GM18511 (cell line): Measurements from ENCODE around the gene ZNF827.
A peak's percentile ranks its signal among the peaks of the same experiment; 100 is the strongest.

Experiments
- ATAC-seq: cut with Tn5 transposase; IDR thresholded peaks from one replicate; pipeline ENCODE4 v1.9.1; 2021; ENCODE audit warnings: mild to moderate bottlenecking, moderate library complexity; ENCODE audit not compliant: unreplicated experiment

ZNF827 gene, protein sequence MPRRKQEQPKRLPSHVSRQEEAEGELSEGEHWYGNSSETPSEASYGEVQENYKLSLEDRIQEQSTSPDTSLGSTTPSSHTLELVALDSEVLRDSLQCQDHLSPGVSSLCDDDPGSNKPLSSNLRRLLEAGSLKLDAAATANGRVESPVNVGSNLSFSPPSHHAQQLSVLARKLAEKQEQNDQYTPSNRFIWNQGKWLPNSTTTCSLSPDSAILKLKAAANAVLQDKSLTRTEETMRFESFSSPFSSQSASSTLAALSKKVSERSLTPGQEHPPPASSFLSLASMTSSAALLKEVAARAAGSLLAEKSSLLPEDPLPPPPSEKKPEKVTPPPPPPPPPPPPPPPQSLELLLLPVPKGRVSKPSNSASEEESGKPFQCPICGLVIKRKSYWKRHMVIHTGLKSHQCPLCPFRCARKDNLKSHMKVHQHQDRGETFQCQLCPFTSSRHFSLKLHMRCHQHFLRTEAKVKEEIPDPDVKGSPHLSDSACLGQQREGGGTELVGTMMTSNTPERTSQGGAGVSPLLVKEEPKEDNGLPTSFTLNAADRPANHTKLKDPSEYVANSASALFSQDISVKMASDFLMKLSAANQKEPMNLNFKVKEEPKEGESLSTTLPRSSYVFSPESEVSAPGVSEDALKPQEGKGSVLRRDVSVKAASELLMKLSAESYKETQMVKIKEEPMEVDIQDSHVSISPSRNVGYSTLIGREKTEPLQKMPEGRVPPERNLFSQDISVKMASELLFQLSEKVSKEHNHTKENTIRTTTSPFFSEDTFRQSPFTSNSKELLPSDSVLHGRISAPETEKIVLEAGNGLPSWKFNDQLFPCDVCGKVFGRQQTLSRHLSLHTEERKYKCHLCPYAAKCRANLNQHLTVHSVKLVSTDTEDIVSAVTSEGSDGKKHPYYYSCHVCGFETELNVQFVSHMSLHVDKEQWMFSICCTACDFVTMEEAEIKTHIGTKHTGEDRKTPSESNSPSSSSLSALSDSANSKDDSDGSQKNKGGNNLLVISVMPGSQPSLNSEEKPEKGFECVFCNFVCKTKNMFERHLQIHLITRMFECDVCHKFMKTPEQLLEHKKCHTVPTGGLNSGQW

GRCh38 chr4:145938618-145939440, at the start of gene ZNF827:
Gene ZNF827, minus strand, starts transcription at chr4:145938823. Its CDS starts 416 bp downstream, at chr4:145938407.
- ATAC-seq = peak; percentile 38

DNA sequence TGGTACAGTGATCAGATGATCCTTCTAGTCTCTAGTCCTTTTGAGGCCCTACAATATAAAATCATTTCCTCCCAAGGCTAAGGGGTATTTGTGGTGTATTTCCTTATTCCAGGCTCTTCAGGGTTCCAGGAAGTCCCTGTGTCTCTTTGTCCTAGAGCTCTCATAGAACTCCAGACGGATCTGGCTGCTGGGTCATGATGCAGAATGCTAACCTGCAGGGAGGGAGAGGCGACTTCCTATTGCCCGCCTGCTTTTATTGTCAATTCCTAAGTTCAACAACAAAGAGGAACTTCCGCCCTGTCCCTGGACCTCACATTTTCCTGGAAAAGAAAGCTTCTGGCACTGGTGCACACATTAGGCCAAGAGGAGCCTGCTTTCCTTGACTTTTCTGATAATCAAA, 45.9 kb upstream of the ZNF827 start:
- ATAC-seq = no peak

DNA sequence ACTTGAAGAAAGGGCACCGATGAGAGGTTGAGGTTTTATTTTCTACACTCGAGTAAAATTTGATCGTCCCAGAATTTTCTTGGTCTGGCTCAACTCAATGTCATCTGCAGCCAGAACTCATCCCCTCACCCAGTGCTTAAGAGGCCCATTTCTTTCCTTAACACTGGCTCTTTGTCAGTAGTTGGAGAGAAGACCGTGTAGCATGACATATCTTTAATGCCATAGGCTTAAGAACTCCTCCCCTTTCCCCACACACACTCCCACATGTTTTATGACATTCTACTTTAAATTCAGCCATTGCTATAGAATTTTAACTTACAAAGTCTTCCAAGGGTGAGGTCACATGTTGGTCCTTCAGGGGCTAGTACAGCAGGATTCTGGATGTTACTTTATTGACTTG, 44.2 kb upstream of the ZNF827 start:
- no peak for ATAC-seq

DNA sequence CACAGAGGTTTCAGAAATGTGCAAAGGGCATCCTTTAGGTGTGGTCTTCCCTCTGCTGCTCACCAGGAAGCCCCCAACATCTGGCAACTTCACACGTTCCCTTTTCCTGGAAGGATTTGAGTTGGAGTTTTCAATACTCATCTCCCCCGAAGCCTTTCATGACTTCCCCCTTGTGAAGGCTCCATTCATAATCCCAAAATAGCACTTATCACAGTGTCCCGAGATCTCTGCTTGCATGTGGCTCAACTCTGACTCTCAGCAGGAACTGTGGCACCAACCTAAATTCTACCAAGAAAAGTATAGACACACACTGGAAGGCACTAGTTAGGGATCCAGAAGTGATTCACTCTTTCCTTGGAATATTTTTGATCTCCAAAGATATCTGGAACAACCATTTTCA, 40.5 kb upstream of the ZNF827 start:
- ATAC-seq = no peak

- ATAC-seq = no peak
Measured at GRCh38 chr4:145976680-145977079, 38.1 kb upstream of the ZNF827 start.

- ATAC-seq = no peak
Measured at GRCh38 chr4:145960012-145960411, 21.4 kb upstream of the ZNF827 start.

DNA sequence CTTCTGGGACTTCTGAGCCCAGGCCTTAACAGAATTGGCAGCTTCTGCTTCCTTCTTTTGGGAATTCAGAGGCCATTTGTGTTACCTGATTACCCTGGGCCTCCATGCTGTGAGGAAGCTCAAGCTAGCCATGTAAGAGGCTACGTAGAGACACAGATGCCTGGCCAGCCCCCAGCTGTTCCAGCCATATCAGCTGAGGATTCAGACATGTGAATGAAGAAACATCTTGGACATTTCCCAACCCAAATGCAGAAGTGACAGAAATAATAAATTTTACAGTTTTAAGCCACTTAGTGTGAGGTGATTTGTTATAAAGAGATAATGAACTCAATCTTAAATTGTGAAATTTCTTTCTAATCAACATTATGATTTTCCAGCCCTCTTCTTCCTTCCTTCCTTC, 18.7 kb upstream of the ZNF827 start:
- ATAC-seq = no peak

DNA sequence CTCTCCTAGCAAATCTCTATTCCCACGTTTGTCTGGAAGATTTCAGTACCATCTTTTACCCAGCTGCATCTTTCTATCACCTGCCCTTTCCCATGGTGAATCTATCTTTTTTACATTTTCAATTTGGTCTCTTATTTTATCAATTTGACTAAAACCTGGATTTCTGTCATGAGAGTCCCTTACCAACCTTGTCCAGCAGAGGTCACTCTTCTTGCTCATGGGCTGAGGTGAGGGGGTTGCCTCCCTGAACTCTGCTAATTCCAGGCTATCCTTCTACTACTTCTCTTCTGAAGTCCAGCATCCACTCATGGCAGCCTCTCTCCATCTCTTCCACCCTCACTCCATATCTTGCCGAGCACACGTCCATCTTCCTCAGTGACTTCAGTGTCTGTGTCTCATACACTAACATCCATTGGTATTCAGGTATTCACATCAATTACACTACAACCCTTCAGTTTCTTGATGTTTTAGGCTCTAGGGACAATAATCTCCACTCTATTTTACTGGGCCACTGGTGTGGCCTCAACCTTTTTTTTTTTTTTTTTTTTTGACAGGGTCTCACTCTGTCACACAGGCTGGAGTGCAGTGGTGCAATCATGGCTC, 17.8 kb upstream of the ZNF827 start:
- peak; percentile 71 for ATAC-seq

DNA sequence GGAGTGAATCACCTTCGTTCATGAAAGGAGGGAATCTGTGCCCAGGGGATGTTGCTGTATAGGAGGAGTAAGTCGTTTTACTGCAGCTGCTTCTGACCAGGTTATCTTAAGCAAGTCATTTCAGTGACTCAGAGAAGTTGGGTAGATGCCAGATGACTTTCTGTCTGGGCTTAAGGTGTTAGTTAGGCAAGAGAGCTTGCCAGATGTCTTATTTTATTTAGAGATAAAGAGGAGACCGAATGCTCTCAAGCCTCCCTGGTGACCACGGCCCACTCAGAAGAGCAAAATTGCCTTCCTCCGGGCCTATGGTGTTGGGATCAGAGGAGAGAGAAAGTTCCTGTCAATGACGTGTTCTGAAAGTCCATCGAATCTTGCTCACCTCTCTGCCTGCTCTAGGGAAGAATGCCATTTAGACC, 16.3 kb upstream of the ZNF827 start:
- ATAC-seq = no peak

DNA sequence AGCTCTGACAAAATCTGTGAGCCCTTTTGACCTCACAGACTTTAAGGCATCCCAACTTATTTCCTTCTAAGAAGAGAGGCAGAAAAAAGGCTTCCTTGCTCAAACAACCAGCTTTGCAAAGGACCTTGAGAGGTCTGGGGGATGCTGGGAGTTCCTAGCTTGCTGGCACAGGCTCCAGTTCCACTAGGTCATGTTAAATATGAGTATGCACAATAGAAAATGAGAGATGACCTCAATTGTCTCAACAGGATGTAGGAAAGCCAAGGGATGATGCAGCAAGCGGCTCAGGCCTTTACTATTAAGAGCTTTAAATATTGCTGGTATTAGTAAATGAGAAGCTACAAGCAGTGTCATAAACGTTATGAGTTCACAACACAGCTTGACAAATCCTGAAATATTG, 13.3 kb upstream of the ZNF827 start:
- no peak for ATAC-seq

- no peak for ATAC-seq
Measured at GRCh38 chr4:145945431-145946155, 7.0 kb upstream of the ZNF827 start.

- ATAC-seq = no peak
Measured at GRCh38 chr4:145944886-145945285, 6.3 kb upstream of the ZNF827 start.

GRCh38 chr4:145939856-145940255, 1.2 kb upstream of the ZNF827 start:
- no peak for ATAC-seq

DNA sequence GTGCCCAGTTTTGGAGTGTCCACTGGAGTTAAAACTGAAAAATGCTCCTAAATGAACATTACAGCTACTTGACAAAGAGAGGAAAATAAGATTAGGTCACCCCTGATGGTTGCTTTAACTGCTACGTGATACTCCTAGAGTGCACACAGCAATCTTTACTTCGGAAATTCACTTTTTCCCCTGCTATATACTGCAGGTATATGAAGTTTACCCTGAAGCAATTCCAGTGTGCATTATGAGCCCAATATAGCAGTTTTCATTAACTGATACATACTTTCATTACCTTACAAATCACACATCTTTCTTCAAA, 773 bp upstream of the ZNF827 start:
- ATAC-seq = no peak

GRCh38 chr4:145937971-145938611, 532 bp downstream of the ZNF827 start:
- peak; percentile 19 for ATAC-seq

DNA sequence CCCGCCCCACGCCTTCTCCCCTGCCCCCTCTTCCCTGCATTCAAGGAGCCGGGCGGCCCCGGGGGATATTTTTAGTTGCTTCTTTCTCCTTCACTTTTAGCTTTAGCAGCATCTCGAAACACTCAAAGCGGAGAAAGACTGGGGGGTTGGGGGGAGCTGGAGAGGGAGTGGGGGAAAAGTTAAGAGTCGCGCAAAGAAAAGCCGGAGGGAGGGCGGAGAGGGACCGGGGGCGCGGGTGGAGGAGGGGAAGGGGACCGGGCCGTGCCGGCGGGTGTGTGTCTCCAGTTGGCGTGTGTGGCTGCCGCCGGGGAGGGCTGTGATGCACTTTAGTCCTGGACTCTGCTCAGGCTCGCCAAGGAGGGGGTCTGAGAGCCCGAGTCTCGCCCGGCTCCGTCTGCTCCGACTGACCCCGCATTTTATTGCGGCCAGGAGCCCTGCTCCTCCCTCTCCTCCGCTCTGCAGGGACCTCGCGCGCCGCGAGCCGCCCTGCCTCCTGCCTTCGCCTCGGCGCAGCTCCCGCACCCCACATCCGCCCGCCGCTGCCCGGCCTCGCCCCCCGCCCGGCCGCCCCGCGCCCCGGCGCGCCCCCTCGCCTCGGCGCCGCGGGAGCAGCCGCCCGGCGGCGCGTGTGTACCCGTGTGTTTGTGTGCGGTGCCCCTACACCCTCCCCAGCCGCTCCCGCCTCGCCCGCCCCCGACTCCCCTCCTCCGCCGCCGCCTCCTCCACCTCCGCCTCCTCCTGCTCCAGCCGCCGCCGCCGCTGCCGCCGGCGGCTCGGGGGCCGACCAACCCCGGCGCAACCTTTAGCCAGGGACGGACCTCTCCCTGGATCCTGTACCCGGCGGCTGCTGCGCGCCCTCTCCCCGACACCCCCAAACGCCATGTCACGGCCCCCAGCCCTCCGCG, 1.4 kb downstream of the ZNF827 start:
- ATAC-seq = peak; percentile 27

DNA sequence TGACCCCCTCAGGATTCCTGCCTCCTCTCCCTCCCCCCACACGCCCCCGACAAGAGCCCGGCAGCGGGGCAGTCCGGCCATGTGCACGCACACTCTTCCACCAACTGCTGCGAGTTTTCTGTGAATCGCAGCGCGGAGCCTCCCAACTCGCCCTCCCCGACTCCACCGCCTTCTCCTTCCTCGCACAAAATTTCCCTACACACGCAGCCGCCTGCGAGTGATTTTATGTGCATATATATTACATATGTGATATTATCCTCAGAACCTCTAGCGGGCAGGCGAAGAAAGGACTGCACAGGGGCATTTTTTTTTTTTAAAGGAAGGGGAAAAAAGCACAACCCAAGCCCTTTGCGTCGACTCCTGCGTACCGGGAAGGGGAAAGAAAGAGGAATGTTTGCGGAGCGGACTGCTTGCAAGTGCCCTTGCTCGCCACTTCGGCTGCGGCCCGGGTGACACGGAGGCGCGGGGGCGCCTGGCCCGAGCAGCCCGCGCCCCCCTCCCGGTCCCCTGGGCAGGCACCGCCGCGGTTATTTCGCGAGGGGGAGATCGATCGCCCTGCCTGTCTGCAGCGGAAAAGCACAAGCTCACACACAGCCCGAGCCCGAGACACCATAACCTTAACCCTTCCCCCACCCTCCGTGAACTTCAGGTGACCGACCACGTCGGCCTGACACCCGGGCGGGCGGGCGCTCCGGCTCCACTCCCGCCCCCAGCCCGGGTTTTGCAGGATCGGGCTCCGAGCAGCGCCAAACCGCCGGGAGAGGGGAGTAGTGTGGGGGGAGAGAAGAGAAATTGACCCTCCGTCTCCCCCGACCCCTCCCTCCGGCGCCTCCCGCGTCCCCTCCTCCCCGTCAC, 2.3 kb downstream of the ZNF827 start:
- peak; percentile 61 for ATAC-seq
